BE2C (cell line): ENCODE measurements around the gene CHL1.

Experiments
- DNase-seq: peaks from one replicate; pipeline ENCODE4 v3.0.0-alpha.2; 2020
- H3K27me3 ChIP-seq: fragments of 250-450 bp; sonication (Bioruptor Pico); 2 replicates; pipeline ENCODE4 v1.5.1; 2020; ENCODE audit warnings: mild to moderate bottlenecking
- H3K36me3 ChIP-seq: fragments of 250-450 bp; sonication (Bioruptor Pico); 2 replicates; pipeline ENCODE4 v1.5.1; 2020; ENCODE audit warnings: mild to moderate bottlenecking
- H3K4me1 ChIP-seq: fragments of 250-450 bp; sonication (Bioruptor Pico); 2 replicates; pipeline ENCODE4 v1.5.1; 2020
- H3K4me3 ChIP-seq: 2 replicates; pipeline ENCODE4 v1.5.1; 2011; ENCODE audit warnings: low read depth, low read length
- H3K9me3 ChIP-seq: fragments of 250-450 bp; sonication (Bioruptor Pico); 2 replicates; pipeline ENCODE4 v1.5.1; 2020
- CTCF ChIP-seq: IDR thresholded peaks from 2 replicates; pipeline ENCODE4 v1.5.1; 2012; ENCODE audit warnings: mild to moderate bottlenecking, low read depth, low read length

Gene CHL1

DNA sequence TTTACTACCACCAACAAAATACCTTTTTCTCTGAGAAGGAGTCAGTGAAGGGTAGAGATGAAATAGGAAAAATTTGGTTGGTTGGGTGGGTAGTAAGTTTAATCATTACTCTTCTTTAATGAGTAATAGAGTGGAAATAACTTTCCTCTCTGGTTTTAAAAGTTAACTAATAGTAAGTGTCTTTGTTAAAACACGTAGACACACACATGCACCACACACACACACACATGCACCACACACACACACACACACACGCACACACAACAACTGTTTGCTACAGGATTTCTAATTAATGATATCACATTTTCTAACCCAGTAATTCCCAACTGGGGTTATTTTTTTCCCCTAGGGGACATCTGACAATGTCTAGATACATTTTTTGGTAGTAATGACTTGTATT, 84.1 kb downstream of the CHL1 start:
- TF ChIP-seq CTCF, result no peak
- Histone ChIP-seq H3K36me3 (no peaks in the 10 kb centered on the region), H3K4me3 (no peak overlapping the region), H3K9me3 (no peaks in the 10 kb centered on the region), H3K4me1 (no peaks in the 10 kb centered on the region), H3K27me3 (no peaks in the 10 kb centered on the region)
- DNase-seq, result no peak

DNA sequence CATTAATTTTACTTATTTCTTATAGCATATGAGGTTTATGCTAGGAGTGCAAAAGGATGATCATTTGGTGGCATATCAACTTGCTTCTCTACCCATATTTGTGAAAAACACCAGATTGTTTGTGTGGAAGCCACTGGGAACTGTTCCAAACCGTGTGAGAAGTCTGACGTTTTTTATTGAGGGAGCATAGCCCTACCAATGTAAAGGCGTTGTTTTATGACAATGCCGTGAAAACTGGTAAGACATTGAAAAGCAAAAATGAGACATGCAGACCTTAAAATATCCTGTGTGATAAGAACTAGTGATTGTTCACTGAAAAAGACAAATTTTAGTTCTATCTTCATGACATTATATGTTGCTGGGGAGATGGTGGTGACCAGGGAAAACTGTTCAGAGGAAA, 87.8 kb downstream of the CHL1 start:
- TF ChIP-seq CTCF, result no peak
- Histone ChIP-seq H3K36me3 (no peaks in the 10 kb centered on the region), H3K4me1 (no peaks in the 10 kb centered on the region), H3K9me3 (no peaks in the 10 kb centered on the region), H3K27me3 (no peaks in the 10 kb centered on the region), H3K4me3 (no peak overlapping the region)
- DNase-seq, result no peak

DNA sequence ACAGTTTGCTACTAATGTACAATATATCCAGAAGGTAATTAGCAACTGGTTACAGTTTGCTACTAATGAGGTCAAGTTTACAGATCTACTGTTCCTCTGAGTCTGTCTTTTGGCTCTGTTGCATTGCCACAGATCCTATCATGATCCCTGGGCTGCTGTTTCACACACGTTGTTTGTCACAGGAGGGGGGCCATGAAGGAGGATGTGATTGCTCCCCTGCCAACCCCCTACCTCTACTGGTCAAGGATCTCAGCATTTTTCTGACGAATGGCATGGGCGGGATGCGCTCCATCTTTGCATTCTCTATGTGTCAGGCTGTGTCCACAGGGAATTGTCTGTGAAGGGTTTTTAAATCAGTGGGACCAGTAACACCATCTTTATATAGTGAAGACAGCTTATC, 91.9 kb downstream of the CHL1 start:
- H3K9me3 ChIP-seq, result no peaks in the 10 kb centered on the region
- DNase-seq, result no peak
- H3K27me3 ChIP-seq, result no peaks in the 10 kb centered on the region
- no peak for TF ChIP-seq CTCF
- H3K4me1 ChIP-seq, result no peaks in the 10 kb centered on the region
- H3K4me3 ChIP-seq, result no peak overlapping the region
- no peaks in the 10 kb centered on the region for H3K36me3 ChIP-seq

GRCh38 chr3:291028-291427, 94.5 kb downstream of the CHL1 start:
- H3K9me3 ChIP-seq, result no peaks in the 10 kb centered on the region
- no peak for DNase-seq
- no peaks in the 10 kb centered on the region for H3K36me3 ChIP-seq
- no peaks in the 10 kb centered on the region for H3K4me1 ChIP-seq
- no peak for TF ChIP-seq CTCF
- H3K4me3 ChIP-seq, result no peak overlapping the region
- no peaks in the 10 kb centered on the region for H3K27me3 ChIP-seq

- Histone ChIP-seq H3K4me1 (no peaks in the 10 kb centered on the region), H3K36me3 (no peaks in the 10 kb centered on the region), H3K4me3 (no peak overlapping the region), H3K9me3 (no peaks in the 10 kb centered on the region), H3K27me3 (no peaks in the 10 kb centered on the region)
- TF ChIP-seq CTCF, result no peak
- no peak for DNase-seq
Observed at GRCh38 chr3:291646-292436, 95.3 kb downstream of the CHL1 start.

DNA sequence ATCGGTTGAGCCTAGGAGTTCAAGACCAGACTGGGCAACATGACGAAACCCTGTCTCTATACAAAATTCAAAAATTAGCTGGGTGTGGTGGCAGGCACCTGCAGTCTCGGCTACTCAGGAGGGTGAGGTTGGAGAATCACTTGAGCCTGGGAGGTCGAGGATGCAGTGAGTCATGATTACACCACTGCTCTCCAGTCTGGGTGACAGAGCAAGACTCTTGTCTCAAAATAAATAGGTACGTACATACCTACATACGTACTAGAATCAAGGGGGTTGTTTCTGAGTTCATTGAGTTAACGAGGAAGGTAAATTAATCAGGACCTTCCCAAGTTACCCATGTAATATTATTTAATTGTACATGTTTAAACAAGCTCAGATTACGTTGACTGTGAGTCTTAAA, 97.5 kb downstream of the CHL1 start:
- H3K4me3 ChIP-seq, result no peak overlapping the region
- H3K9me3 ChIP-seq, result no peaks in the 10 kb centered on the region
- no peaks in the 10 kb centered on the region for H3K27me3 ChIP-seq
- no peaks in the 10 kb centered on the region for H3K36me3 ChIP-seq
- no peak for DNase-seq
- no peaks in the 10 kb centered on the region for H3K4me1 ChIP-seq
- TF ChIP-seq CTCF, result no peak
